T-helper 2 cell treated with Interferon-gamma antibody and Interleukin-4, amounts not matched to agents 100 ng/mL and 5 ng/mL, for 36 hours (primary cell): ENCODE results near the gene BCL2. TPM values are rescaled to one million over a fixed set of nuclear protein-coding genes. Genes with fewer than 3 reads are reported as not detected.

ENCODE experiments used
- intact Hi-C: fragments of 100-400 bp; cut with micrococcal nuclease; formaldehyde crosslinking; loops from one replicate; pipeline ENCODE4 v1.15.1; 2023
- total RNA-seq: library from RNA; stranded (reverse); gene quantifications from 2 replicates; pipeline ENCODE4 v1.2.3, GENCODE V29; 2022

Gene BCL2
- total RNA-seq, 1 donor from 2014 or later, result 85.7 TPM

DNA sequence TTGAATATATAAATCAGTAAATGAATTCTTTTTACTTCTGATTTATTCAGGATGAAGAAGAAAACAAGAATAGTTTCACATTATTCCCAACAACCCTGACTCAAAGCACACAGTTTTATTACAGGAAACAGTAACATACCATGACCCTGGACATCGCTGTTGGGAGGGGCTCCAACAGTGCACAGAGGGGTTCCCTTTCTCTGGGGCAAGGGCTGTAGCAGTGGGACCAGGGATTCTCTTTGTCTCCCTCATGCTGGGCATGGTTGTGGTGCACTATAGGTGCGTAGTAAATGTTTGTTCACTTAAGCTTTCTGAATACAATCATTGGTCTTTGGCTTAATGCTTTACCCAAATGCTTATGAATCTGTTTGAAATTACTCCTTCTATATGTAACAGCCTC, 189.4 kb downstream of the BCL2 start:
- intact Hi-C loops, result loop anchor here (2.0 kb wide), 1 partner anchor 113 kb away; no protein-coding TSS in a partner anchor

DNA sequence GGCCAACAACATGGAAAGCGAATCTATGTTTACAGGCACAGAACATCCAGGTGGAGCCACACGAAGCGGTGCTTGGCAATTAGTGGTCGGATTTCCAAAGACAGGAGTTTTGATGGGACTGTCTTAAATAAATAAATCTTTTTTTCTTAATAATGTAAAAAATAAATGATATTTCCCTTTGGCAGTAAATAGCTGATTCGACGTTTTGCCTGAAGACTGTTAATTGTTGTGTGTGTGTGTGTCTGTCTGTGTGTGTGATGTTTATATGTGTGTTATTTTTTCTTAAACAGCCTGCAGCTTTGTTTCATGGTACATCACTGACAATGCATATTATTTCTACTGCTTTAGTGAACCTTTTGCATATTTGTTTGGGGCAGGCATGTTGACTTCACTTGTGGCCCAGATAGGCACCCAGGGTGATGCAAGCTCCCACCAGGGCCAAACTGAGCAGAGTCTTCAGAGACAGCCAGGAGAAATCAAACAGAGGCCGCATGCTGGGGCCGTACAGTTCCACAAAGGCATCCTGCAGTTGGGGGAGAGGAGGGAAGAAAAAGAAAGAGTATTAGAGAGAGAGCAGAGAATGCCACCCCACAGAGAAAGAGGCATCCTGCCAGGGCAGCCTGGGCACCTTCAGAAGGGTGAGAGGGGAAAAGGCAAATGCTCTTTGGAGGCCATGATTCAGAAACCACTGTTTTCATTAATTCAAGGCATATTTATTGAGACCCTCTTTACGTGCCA, 191.2 kb downstream of the BCL2 start:
- intact Hi-C loops, result no loop called here

GRCh38 chr18:63126134-63127069, 193.2 kb downstream of the BCL2 start:
- intact Hi-C loops, result no loop called here

DNA sequence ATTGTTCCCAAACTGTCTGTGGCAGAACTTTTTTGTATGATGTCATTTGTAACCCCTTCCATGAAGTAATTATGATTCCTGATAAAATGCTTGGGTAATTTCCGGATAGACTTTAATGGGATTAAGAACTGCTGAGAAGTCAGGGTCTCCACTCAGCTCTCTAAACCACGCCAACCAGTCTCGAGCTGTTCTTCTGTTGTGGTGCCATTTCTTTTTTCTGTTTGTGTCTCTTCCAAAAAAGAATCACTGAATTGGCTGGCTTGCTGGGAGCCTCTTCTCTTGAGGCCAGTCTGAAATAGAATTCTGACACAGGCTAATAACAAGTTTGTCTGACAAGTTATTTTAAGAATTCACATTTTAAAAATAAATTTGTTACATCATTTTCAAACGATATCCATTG, 198.9 kb downstream of the BCL2 start:
- intact Hi-C loops, result no loop called here

DNA sequence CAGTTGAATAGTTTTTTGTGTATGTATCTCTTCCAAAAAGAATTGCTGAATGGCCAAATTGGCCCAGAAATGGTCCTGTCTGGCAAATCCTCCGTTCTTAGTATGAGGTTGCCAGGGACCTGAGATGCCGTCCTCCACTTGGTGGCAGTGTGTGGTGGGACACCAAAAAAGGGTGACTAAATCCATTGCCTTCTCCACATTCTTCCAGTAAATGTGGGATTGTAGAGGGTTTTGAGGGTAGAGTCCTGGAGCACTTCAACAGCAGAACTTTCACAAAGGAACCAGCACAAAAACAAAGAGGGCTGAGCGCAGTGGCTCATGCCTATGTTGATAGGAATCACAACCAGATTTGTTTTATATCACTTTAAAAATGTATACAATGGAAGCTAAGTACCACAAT, 199.9 kb downstream of the BCL2 start:
- intact Hi-C loops, result loop anchor here (5.0 kb wide), 1 partner anchor 203 kb away; no protein-coding TSS in a partner anchor

DNA sequence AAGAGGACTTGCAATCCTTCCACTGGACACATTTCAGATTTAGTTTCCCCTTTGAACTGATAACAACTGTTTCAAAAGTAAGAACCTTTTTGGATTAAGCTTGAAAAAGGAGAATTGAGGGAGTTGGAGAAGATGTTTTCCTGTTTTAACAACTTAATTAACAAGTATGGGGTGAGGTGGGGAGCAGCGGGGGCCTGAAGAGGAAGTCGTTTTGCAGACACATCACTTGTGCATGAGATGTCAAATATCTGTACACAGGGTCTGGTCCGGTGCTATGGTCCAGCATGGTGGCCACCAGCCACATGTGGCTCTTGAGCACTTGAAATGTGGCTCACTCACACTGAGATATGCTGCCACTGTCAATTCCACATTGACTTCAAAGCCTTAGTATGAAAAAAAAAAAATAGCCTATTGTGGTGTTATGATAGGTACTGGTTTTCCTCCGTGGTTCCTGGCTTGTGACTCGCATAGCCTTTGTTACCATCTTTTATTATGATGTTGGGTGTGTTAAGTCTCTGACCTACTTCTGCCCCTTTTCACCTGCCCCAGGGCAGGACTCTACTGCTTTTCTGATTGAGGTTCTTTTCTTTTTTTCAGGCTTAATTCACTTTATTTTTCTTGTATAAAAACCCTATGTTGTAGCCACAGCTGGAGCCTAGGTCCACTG, 205.5 kb downstream of the BCL2 start:
- intact Hi-C loops, result no loop called here

DNA sequence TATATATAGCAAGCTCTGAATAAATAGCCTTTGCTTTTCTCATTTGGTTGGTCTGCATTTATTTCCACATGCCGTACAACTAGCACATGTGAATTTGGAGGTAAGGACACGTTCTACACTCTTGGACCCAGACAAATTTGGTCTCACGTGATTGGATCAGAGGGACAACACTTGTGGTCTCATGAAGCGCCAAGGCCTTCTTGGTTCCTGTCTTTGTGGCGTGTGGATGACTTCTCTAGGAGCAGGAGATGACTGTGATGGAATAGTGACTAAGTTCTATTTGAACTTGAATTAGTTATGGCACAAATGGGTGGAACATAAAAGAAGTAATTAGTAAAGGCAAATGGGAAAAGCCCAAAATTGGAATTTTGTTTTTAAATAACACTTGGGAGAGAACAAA, 206.9 kb downstream of the BCL2 start:
- intact Hi-C loops, result no loop called here

DNA sequence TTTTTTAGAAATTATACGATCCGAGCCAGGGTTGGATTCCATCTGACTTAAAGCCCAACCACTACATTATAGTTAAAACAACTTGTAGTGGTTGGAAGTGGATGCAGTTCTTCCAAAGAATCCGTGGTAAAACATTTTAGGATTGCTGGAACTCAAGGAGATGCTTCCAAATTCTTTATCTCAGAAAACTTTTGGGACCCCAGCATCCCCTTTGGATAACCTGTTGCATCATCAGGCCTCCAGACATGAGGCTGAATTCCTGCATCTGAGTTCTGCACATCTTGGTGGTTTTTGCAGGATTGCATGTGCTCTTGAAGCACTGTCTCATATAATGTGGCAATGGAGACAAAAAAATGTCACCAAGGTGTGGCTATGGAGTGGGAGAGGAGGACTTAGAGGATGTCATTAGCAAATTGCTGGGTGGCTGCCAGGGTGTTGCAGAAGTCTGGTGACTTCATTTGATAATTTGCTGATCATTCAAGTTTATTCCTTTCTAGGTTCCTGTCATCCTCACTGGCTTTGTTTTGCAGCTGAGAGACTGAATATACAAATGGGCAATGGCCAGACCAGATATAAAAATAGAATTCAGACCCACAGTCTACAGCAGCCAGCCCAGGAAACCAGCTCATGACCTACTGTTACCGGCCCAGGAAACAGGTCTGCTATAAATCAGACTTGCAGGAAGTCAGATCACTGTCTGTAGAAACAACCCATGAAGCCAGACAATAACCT, 207.7 kb downstream of the BCL2 start:
- intact Hi-C loops, result no loop called here

DNA sequence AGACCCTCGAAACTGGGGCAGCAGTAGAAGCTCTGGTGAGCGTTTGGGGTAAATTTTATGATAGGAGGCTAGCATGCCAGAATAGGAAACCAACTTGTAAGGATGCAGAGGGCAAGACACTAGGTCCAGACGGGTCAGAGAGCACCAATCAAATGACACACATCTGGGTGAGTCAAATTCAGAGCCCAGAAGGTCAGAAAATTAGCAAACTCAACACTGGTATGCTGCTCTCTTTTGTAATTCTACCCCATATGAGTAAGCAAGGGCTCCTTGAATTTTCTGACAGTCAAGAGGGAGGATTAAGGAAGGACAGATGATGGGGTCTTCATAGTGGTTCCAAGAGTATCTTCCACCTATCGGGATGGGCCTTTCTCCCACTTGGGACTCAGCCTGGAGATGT, 209.8 kb downstream of the BCL2 start:
- intact Hi-C loops, result loop anchor here (5.0 kb wide), 1 partner anchor 43 kb away; no protein-coding TSS in a partner anchor

GRCh38 chr18:63109022-63109421, 210.5 kb downstream of the BCL2 start:
- intact Hi-C loops, result loop anchor here (5.0 kb wide), 1 partner anchor 42 kb away; no protein-coding TSS in a partner anchor

GRCh38 chr18:63107931-63108330, 211.6 kb downstream of the BCL2 start:
- intact Hi-C loops, result loop anchor here (5.0 kb wide), 1 partner anchor 41 kb away; no protein-coding TSS in a partner anchor

GRCh38 chr18:63107171-63107845, 212.3 kb downstream of the BCL2 start:
- intact Hi-C loops, result loop anchor here (5.0 kb wide), 1 partner anchor 40 kb away; no protein-coding TSS in a partner anchor

GRCh38 chr18:63106727-63107126, 212.8 kb downstream of the BCL2 start:
- intact Hi-C loops, result loop anchor here (1.0 to 5.0 kb wide), 2 partner anchors 8 to 39 kb away; no protein-coding TSS in a partner anchor

DNA sequence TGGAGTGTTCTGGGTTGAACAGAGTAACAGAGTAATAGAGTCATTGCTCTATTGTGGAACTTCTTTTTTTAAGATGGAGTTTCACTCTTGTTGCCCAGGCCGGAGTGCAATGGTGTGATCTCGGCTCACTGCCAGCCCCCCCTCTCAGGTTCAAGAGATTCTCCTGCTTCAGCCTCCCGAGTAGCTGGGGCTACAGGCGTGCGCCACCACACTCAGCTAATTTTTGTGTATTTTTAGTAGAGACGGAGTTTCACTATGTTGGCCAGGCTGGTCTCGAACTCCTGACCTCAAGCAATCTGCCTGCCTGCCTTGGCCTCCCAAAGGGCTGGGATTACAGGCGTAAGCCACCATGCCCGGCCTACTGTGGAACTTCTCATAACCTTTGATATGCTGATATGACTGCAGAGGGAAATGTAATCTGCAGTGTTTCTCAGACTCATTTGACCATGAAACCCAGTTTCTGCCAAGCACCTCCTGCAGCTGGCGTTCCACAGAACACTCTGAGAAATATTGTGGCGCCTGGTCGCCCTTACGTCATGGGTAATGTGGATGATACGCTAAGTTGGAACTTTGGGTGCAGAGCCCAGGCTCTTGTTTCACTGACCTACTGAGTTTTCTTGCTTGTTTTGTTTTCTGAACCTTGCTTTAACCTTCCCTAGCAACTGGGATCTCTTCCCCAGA, 213.8 kb downstream of the BCL2 start:
- intact Hi-C loops, result loop anchor here (1.0 to 5.0 kb wide), 2 partner anchors 7 to 38 kb away; no protein-coding TSS in a partner anchor

DNA sequence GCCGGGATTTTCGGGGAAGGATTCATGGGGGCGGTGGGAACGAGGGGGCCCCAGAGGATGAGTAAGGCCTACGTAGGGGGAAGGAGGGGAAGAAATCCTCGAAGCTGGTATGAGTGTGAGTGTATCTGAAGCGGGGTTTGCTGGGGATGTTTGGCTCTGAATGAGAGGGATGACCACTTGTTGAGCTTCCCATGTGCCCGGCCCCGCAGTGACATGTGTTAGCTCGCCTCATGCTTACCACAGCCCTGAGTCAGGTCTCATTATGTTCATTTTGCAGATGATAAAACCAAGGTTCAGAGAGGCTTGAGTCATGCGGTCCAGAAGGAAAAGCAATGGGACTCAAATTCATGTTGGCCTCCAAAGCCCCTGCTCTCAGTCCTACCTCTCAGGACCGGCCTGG, 214.7 kb downstream of the BCL2 start:
- intact Hi-C loops, result loop anchor here (5.0 kb wide), 1 partner anchor 38 kb away; no protein-coding TSS in a partner anchor

GRCh38 chr18:63102941-63103744, 216.4 kb downstream of the BCL2 start:
- intact Hi-C loops, result no loop called here

GRCh38 chr18:63100630-63101055, 218.9 kb downstream of the BCL2 start:
- intact Hi-C loops, result no loop called here
